GM19395 (cell line): Measurements from ENCODE around the gene SLC8A1.

Experiments
- ATAC-seq: cut with Tn5 transposase; IDR thresholded peaks from one replicate; pipeline ENCODE4 v1.9.1; 2021; ENCODE audit warnings: mild to moderate bottlenecking, moderate library complexity; ENCODE audit not compliant: unreplicated experiment

Gene SLC8A1

GRCh38 chr2:40123746-40124145 lies 328.1 kb downstream of the SLC8A1 start:
- ATAC-seq = no peak

GRCh38 chr2:40123326-40123725 lies 328.6 kb downstream of the SLC8A1 start:
- no peak for ATAC-seq

DNA sequence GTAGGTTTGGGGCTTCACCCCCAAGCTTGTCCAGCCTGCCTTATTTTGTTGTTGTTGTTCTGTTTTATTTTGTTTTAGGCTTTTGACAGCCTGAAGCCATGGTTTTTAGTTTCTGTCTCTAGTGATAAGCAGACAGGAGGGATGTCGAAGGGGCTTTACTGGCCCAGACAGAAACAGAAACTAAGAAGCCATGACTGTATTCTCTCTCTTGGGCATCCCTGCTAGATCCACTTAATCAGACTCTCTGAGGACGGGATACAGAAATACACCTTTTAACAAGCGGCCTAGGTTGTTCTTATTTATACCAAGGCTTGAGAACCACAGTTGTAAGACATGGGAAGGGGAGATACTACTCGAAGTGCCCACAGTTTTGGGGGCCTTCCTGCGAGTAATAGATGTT lies 330.9 kb downstream of the SLC8A1 start:
- ATAC-seq = no peak

GRCh38 chr2:40120026-40120425 lies 331.9 kb downstream of the SLC8A1 start:
- ATAC-seq = no peak

DNA sequence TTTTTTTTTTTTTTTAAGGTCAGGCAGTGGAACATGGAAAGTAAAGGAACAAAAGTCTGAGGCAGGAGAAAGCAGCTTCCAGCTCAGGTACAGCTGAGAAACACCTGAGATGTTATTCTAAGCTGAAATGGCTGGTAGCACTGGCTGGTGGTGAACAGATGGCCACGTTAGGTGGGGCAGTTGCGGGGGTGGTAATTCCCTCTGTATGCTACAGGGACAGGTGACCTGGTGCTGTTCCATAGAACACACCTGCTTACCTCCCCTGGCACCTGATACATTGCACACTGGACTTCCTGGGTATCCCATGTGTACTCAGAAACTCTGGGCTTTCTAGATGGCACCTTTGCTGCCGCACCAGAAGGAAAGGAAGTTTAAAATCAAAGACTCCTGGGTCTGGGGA lies 333.3 kb downstream of the SLC8A1 start:
- ATAC-seq = no peak

DNA sequence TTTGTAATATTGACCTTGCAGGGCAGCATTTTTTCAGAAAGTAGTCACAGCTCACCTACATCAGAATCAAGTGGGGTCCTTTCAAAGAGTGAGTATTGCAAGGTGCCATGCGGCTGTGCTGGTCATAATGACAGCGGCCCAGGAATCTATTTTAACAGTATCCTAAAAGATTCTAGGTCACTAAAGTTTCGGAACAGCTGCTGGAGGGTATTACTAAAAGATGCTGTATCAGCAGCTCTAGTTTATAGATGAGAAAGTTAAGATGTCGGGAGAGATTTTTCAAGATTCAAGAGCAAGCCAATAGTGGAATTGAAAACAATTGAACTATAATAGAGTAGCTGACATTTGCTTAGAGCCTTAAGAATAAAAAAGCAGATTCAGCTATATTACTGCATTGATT lies 336.0 kb downstream of the SLC8A1 start:
- ATAC-seq = no peak

DNA sequence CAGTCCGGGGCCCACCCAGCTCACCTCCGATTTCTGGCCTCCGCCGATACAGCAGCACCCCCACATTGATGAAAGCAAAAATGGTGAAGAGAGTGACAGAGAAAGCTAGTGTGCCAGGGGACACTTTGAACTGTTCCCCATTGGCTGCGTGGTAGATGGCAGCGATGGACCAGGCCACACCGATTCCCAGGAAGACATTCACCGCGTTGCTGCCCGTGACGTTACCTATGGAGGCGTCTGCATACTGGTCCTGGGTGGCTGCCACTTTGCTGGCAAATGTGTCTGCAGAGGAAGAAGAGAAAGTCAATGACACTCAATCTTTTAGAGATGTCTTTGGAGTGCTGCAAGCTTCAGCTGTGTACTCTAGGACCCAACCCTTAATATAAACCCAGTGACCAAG lies 336.5 kb downstream of the SLC8A1 start:
- no peak for ATAC-seq

DNA sequence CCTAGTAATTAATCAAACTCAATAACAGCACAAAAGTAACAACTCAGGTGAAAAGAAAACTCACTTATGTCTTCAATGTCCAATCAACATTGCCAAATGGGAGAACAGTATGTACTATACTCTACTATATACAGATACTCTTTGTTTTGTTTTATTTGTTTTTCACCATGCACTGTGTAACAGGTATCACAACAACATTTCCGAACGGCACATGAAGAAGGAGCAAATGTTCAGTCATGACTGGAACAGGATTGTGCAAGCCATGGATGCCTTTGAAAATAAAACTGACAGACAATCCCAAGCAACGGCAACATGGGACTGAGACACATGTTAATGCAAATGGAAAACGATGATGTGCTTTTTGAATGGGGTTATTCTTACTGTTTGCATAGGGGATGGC lies 337.9 kb downstream of the SLC8A1 start:
- no peak for ATAC-seq

DNA sequence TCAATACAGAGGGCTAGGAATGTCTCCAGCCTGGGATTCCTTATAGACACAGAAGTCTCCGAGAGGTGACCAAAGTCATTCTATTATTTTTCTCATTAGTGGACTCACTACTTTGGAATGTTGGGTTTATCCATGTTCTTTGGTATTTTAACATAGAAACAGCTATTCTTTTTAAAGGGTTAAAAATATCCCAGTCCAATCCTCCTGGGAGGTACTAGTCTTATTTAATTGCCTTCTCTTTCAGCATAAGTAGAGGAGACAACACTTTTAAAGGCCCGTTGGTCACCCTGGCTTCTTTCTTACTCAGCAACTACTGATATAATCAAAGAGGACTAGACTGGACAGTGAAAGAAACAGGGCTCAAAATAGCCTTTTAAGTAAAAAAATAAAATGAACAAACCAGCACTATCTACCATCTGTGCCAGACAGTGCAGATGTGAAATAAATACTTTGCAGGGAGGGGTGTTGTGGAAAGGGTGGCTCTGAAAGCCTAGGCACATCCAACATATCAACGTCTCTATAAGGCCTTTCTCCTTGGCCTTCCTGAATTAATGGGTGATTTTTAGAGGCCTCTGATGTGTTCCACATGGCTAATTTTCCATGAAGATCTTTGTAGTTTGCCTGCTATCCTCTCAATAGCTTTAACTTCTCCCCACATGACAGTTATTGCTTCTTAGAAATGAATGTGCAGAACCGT lies 338.5 kb downstream of the SLC8A1 start:
- no peak for ATAC-seq

DNA sequence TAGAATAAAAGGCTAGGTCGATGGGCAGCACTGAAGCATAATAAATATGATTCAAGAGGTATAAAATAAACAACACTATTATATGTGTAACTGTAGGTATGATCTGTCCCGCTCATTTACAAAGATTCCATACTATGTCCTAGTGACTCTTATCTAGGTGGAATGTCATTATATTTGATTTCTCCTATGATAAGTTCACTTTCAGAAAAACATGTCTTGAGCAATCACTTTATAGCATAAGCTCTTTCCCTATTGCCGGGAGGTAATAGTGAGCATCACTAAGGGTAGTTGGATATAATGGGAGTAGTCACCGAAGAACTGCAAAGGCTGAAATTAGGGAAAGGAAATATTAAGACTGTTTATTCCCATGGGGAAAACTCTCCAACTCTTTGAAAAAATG lies 342.5 kb downstream of the SLC8A1 start:
- no peak for ATAC-seq

GRCh38 chr2:40108851-40109250 lies 343.0 kb downstream of the SLC8A1 start:
- ATAC-seq = no peak

- ATAC-seq = no peak
These were observed 345.8 kb downstream of the SLC8A1 start for GRCh38 chr2:40106061-40106460.

- ATAC-seq = no peak
These were observed 346.3 kb downstream of the SLC8A1 start for GRCh38 chr2:40105593-40105992.

- no peak for ATAC-seq
These were observed 348.3 kb downstream of the SLC8A1 start for GRCh38 chr2:40103590-40103989.

GRCh38 chr2:40103163-40103562 lies 348.7 kb downstream of the SLC8A1 start:
- ATAC-seq = no peak

DNA sequence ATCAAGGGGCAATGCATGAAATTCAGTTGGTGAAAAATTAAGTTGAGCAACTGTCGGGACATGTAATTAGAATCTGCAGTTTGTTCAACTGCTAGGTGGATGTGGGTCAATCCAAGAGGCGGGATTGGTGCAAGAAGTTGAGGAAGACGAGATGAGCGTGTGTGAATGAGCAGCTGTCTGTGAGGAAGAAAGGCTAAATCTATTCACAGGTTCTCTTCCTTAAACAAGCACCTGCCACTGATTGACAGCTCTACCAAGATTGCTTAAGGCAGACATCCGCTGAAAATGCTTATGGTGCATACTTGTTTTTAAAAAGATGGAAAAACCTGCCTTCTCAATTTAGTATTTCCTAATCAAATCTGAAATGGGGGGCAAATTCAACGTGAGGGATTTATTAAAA lies 349.4 kb downstream of the SLC8A1 start:
- no peak for ATAC-seq

DNA sequence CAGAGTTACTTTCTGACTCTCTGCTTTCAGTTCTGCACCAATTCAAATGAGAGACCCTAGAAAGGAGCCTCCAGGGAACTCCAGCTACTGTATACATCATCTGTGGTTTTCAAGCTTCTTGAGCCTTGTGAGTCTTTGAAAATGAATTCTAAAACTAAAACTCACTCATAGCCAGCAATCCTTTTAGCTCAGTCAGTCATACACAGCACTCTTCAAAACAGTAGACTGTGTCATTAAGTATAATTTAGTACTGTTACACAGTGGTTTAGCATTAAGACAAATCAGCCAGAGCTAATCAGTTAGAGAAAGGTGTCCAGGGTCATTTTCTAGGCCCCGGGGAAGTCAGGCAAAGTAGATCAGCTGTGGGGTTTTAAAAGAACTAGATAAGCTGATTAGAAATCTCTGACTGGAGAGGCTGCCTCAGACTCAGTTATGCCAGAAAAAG lies 350.7 kb downstream of the SLC8A1 start:
- peak; percentile 75 for ATAC-seq

GRCh38 chr2:40100676-40101075 lies 351.2 kb downstream of the SLC8A1 start:
- ATAC-seq = peak; percentile 12

DNA sequence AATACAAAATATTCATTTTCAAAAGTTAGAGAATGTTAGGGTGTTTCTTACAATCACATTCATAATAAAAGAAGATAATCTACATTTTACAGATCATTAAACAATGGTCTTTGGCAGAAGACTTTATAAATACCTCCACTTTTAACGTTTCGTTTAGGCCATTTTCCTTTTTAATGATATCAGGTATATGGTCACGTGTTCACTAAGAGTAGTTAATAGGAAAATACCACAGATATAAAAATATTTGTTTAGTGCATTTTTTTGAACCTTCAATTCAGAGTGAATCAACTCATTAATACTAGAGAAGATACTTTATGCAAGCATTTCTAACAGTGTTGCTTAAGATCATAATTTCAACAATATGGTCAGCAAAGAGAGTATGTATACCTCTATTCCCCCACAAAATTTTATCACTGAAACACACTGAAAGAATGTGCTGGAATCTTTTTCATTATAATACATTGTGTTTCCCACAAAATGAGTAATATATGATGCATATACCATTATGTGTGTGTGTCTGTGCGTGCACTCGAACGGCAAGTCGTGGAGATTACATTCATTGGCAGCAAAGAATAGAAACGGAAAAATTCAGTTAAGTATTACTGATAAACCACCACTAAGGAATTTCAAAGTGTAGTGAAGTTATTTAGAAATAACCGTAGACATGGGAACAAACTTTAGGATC lies 353.0 kb downstream of the SLC8A1 start:
- ATAC-seq = no peak

GRCh38 chr2:40097691-40098385 lies 354.1 kb downstream of the SLC8A1 start:
- no peak for ATAC-seq

DNA sequence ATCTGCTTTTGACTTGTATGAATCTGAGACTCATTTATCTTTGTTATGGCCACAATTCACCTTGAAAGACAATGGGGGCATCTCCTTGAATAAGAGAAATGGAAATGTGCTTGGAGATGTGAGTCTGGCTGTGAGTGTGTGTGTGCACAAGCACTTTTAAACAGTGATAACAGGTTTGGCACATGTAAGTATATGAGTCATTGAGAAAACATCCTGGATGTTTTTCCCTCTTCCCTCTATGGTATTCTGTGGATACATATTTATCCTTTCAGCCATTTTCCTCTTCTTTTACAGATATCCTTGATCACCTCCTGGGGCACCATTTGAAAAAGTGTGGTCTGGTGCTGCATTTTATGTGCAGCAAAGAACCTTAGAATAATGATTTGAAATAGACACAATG lies 355.5 kb downstream of the SLC8A1 start:
- no peak for ATAC-seq

DNA sequence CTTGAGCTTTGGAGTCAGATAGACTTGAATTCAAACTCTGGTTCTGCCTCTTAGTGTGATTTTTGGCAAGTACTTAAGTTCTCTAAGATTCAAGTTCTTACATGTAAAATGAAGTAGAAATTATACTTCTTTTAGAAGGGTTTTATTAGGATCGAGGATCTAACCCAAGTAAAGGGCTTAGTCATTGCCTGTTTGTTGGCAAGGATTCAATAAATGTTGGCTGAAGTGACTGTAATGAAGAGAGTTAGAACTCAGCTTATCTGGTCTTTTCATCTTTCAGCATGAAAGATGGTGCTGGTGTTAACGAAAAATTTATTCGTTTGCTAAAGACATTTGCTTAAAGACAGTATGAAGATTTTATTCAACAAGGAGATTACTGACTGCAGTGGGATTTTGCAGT lies 356.9 kb downstream of the SLC8A1 start:
- ATAC-seq = no peak
